ENCODE measurements around the gene ANO2.

- TF ChIP-seq CTCF (IDR thresholded peaks at IDR 0.05) (no peak), EP300 (IDR thresholded peaks at IDR 0.05) (no peak)
Observed at GRCh38 chr12:5806371-5807089, 138.5 kb downstream of the ANO2 start.
